HCT116 (cell line): ENCODE data around the gene DMWD. TPM values are rescaled to one million over a fixed set of nuclear protein-coding genes. Genes with fewer than 3 reads are reported as not detected.

Experiments used
- ATAC-seq: fragments of 200-7000 bp; cut with Tn5 transposase; 2 replicates; pipeline ENCODE4 v1.9.1; 2020; ENCODE audit warnings: mild to moderate bottlenecking, moderate library complexity
- BruUV-seq: library from RNA; stranded (reverse); fragments of 400-500 nt; replicated peaks from 2 replicates; lab custom pipeline; 2021; lab: Mats Ljungman, UMichigan
- CTCF ChIA-PET: fragments of 300-600 bp; sonication (Branson Sonifier 250); formaldehyde crosslinking; loops from one replicate; lab custom pipeline; 2021; ENCODE audit warnings: antibody characterized with exemption; lab: Charles Lee
- POLR2A ChIA-PET: fragments of 300-600, 350-600 bp; sonication (Branson Sonifier 250); formaldehyde crosslinking; loops from one replicate; lab custom pipeline; 2021; ENCODE audit warnings: antibody characterized with exemption; lab: Charles Lee
- RAD21 ChIA-PET, 2 experiments: fragments of 300-600 bp; sonication (Branson Sonifier 250); formaldehyde crosslinking; loops; one replicate each; lab custom pipeline; 2023; ENCODE audit warnings: low total read pairs in 2 of 2; ENCODE audit not compliant: uncharacterized antibody in 2 of 2, unreplicated experiment in 2 of 2, low non-redundant PET in 1 of 2; lab: Charles Lee
- DNase-seq: peaks from one replicate; pipeline ENCODE4 v3.0.0-alpha.2; 2010; ENCODE audit warnings: low read depth, low spot score
- H2AFZ ChIP-seq: fragments of 200-600 bp; shearing (Covaris generic), sonication (generic); 2 replicates; pipeline ENCODE4 v1.6.1; 2017; ENCODE audit warnings: low read depth, mixed run types, mixed read lengths, antibody characterized with exemption, low read length; ENCODE audit not compliant: poor library complexity, severe bottlenecking
- H3K27ac ChIP-seq: 2 replicates; pipeline ENCODE4 v1.5.1; 2012; ENCODE audit warnings: low read depth, low read length
- H3K27me3 ChIP-seq: fragments of 200-600 bp; sonication (generic); 2 replicates; pipeline ENCODE4 v1.6.1; 2016; ENCODE audit warnings: mixed run types, low read length, mixed read lengths; ENCODE audit not compliant: insufficient read depth
- H3K36me3 ChIP-seq, 2 experiments: fragments of 200-500 bp in 1 of 2; fragments of 200-600 bp in 1 of 2; sonication (Bioruptor generic) in 1 of 2; sonication (generic) in 1 of 2; 2 replicates each; pipeline versions ENCODE4 v1.5.1 to v1.6.1; 2014 to 2016; ENCODE audit warnings: low read length in 2 of 2, inconsistent platforms in 1 of 2, mixed read lengths in 1 of 2, mixed run types in 1 of 2; ENCODE audit not compliant: insufficient read depth in 2 of 2, control insufficient read depth in 1 of 2
- H3K4me1 ChIP-seq, 2 experiments: fragments of 200-600 bp in 1 of 2; sonication (generic) in 1 of 2; 2 replicates each; pipeline versions ENCODE4 v1.5.1 to v1.6.1; 2012 to 2017; ENCODE audit warnings: low read length in 2 of 2, inconsistent platforms in 1 of 2, mild to moderate bottlenecking in 1 of 2, mixed read lengths in 1 of 2, mixed run types in 1 of 2, moderate library complexity in 1 of 2; ENCODE audit not compliant: insufficient read depth in 2 of 2, control insufficient read depth in 1 of 2
- H3K4me2 ChIP-seq: fragments of 200-600 bp; sonication (generic); 2 replicates; pipeline ENCODE4 v1.6.1; 2017; ENCODE audit warnings: mixed run types, low read length, mixed read lengths
- H3K4me3 ChIP-seq, 2 experiments: fragments of 200-600 bp in 1 of 2; sonication (generic) in 1 of 2; replicated peaks in 1 of 2; 2 replicates each; pipeline ENCODE4 v1.5.1; 2011 to 2016; ENCODE audit warnings: low read length in 2 of 2, control low read depth in 1 of 2, low read depth in 1 of 2, mild to moderate bottlenecking in 1 of 2, mixed read lengths in 1 of 2, mixed run types in 1 of 2
- H3K79me2 ChIP-seq: fragments of 200-600 bp; sonication (generic); 2 replicates; pipeline ENCODE4 v1.6.1; 2017; ENCODE audit warnings: mild to moderate bottlenecking, mixed run types, low read length, moderate library complexity, mixed read lengths; ENCODE audit not compliant: insufficient read depth
- H3K9ac ChIP-seq: fragments of 200-600 bp; sonication (generic); 2 replicates; pipeline ENCODE4 v1.6.1; 2016; ENCODE audit warnings: low read length, mixed read lengths
- H3K9me2 ChIP-seq: fragments of 200-600 bp; sonication (generic), shearing (Covaris generic); 2 replicates; pipeline ENCODE4 v1.6.1; 2017; ENCODE audit warnings: mixed run types, mild to moderate bottlenecking, moderate library complexity; ENCODE audit not compliant: insufficient read depth
- H3K9me3 ChIP-seq, 2 experiments: fragments of 200-500 bp in 1 of 2; fragments of 200-600 bp in 1 of 2; sonication (Bioruptor generic) in 1 of 2; sonication (generic) in 1 of 2; 2 replicates each; pipeline ENCODE4 v1.6.1; 2014 to 2017; ENCODE audit warnings: low read length in 2 of 2, mixed read lengths in 2 of 2, inconsistent platforms in 1 of 2, low read depth in 1 of 2, mild to moderate bottlenecking in 1 of 2, mixed run types in 1 of 2, moderate library complexity in 1 of 2; ENCODE audit not compliant: control insufficient read depth in 1 of 2, insufficient read depth in 1 of 2
- H4K20me1 ChIP-seq: fragments of 200-600 bp; sonication (generic), shearing (Covaris generic); 2 replicates; pipeline ENCODE4 v1.6.1; 2017; ENCODE audit warnings: mixed run types, mild to moderate bottlenecking, moderate library complexity; ENCODE audit not compliant: insufficient read depth
- CEBPB ChIP-seq: IDR thresholded peaks from 2 replicates; pipeline ENCODE4 v1.6.1; 2012; ENCODE audit warnings: low read depth
- EGR1 ChIP-seq: IDR thresholded peaks from 2 replicates; pipeline ENCODE4 v1.6.1; 2012; ENCODE audit warnings: low read depth
- JUND ChIP-seq: IDR thresholded peaks from 2 replicates; pipeline ENCODE4 v1.6.1; 2012
- SIN3A ChIP-seq: IDR thresholded peaks from 2 replicates; pipeline ENCODE4 v1.6.1; 2012; ENCODE audit warnings: low read depth
- ZFX ChIP-seq: fragments of 450-650 bp; IDR thresholded peaks from 2 replicates; pipeline ENCODE4 v1.6.1; 2017
- intact Hi-C: fragments of 100-400 bp; cut with micrococcal nuclease; formaldehyde crosslinking; loops from 2 replicates; pipeline ENCODE4 v1.10.0; 2022
- total RNA-seq: library from RNA; stranded (reverse); gene quantifications from one replicate; pipeline ENCODE4 v1.2.1, GENCODE V29; 2021; ENCODE audit not compliant: unreplicated experiment
- TF ChIP-seq, protein P1 (sequence below): IDR thresholded peaks from 2 replicates; pipeline ENCODE4 v1.6.1; 2012; ENCODE audit warnings: low read depth

DMWD gene
- total RNA-seq, 1 experiment from 2014 or later = 56.8 TPM

DNA sequence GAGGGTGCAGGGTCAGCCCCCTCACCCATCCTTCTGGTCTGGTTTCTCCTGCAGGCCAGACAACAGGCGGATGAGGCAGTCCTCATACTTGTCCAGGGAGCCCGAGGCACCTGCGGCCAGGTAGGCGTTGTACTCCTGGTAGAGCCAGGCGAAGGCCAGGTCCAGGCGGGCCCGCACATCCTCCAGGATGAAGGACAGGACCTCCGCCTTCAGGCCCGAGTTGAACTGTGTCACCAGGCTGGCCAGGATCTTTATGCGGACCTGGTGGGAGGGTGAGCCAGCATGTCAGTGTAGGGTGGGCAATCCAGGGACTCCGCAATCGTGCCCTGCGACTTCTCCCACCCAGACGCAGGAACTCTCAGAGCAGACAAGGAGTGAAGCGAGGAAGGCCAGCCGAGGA lies 36.3 kb upstream of the DMWD start:
- CTCF ChIA-PET = interaction anchor here (3.3 kb wide), 1 partner anchor 11 kb away, joined by 17 read pairs; no protein-coding TSS in a partner anchor
- TF ChIP-seq ZFX (no peak), SIN3A (no peak), EGR1 (no peak), JUND (no peak), CEBPB (no peak)
- intact Hi-C loops = no loop called here
- no TSS peak for BruUV-seq
- Histone ChIP-seq H3K4me2 (no peak overlapping the region), H4K20me1 (no peaks in the 10 kb centered on the region), H2AFZ (no peak overlapping the region), H3K27me3 (no peaks in the 10 kb centered on the region), H3K36me3 (peaks cover 43 to 60% of the 10 kb centered on the region in 2 experiments), H3K9me2 (no peaks in the 10 kb centered on the region), H3K27ac (no peak overlapping the region), H3K9me3 (no peaks in the 10 kb centered on the region), H3K4me1 (no peaks in the 10 kb centered on the region), H3K79me2 (no peaks in the 10 kb centered on the region), H3K9ac (no peak overlapping the region), H3K4me3 (no peak overlapping the region)
- RAD21 ChIA-PET = no interaction called here
- DNase-seq (no peak), ATAC-seq (no peak)
- POLR2A ChIA-PET = no interaction called here

DNA sequence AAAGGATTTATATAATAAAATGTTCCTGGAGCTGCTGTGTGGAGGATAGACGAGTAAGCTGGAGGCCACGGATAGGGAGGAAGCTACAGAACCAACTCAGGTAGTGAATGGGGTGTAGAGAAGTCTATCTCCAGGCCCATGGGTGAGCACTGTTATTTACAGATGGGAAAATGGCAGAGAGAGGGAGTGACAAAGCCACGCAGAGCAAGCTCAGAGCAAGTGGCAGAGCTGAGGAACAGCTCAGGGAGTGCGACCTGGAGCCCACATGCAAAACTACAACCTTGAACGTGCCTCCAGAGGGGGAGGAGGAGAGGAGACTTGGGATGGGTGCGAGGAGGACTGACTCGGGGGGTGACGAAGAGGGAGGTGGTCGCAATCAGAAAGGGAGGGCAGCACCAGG lies 35.9 kb upstream of the DMWD start:
- no peaks in the 10 kb centered on the region for H3K4me1 ChIP-seq
- CTCF ChIA-PET = interaction anchor here (3.3 kb wide), 1 partner anchor 11 kb away, joined by 17 read pairs; no protein-coding TSS in a partner anchor
- intact Hi-C loops = no loop called here
- no TSS peak for BruUV-seq
- no peaks in the 10 kb centered on the region for H3K79me2 ChIP-seq
- no peaks in the 10 kb centered on the region for H3K9me2 ChIP-seq
- H2AFZ ChIP-seq = no peak overlapping the region
- no peaks in the 10 kb centered on the region for H3K9me3 ChIP-seq
- no peak overlapping the region for H3K4me3 ChIP-seq
- H3K27me3 ChIP-seq = no peaks in the 10 kb centered on the region
- no peak overlapping the region for H3K4me2 ChIP-seq
- TF ChIP-seq, protein P1, sequence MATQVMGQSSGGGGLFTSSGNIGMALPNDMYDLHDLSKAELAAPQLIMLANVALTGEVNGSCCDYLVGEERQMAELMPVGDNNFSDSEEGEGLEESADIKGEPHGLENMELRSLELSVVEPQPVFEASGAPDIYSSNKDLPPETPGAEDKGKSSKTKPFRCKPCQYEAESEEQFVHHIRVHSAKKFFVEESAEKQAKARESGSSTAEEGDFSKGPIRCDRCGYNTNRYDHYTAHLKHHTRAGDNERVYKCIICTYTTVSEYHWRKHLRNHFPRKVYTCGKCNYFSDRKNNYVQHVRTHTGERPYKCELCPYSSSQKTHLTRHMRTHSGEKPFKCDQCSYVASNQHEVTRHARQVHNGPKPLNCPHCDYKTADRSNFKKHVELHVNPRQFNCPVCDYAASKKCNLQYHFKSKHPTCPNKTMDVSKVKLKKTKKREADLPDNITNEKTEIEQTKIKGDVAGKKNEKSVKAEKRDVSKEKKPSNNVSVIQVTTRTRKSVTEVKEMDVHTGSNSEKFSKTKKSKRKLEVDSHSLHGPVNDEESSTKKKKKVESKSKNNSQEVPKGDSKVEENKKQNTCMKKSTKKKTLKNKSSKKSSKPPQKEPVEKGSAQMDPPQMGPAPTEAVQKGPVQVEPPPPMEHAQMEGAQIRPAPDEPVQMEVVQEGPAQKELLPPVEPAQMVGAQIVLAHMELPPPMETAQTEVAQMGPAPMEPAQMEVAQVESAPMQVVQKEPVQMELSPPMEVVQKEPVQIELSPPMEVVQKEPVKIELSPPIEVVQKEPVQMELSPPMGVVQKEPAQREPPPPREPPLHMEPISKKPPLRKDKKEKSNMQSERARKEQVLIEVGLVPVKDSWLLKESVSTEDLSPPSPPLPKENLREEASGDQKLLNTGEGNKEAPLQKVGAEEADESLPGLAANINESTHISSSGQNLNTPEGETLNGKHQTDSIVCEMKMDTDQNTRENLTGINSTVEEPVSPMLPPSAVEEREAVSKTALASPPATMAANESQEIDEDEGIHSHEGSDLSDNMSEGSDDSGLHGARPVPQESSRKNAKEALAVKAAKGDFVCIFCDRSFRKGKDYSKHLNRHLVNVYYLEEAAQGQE = no peak
- no peak for TF ChIP-seq ZFX
- no peak overlapping the region for H3K27ac ChIP-seq
- DNase-seq (no peak), ATAC-seq (no peak)
- RAD21 ChIA-PET = no interaction called here
- peaks cover 43 to 60% of the 10 kb centered on the region in 2 experiments for H3K36me3 ChIP-seq
- no peak overlapping the region for H3K9ac ChIP-seq
- no peaks in the 10 kb centered on the region for H4K20me1 ChIP-seq
- POLR2A ChIA-PET = no interaction called here
